HepG2 (cell line): Measurements from ENCODE around the gene SHISA5. TPM values are rescaled to one million over a fixed set of nuclear protein-coding genes. Genes with fewer than 3 reads are reported as not detected.

Experiments used
- ARID4A ChIP-seq: sonication (generic); formaldehyde crosslinking; IDR thresholded peaks from 2 replicates; pipeline ENCODE4 v1.5.0; 2020; ENCODE audit warnings: mild to moderate bottlenecking, missing genetic modification reagents, borderline replicate concordance
- HIC2 ChIP-seq: sonication (generic); formaldehyde crosslinking; IDR thresholded peaks from 2 replicates; pipeline ENCODE4 v1.9.0; 2022; ENCODE audit warnings: low read depth, missing genetic modification reagents
- ONECUT2 ChIP-seq: sonication (generic); formaldehyde crosslinking; IDR thresholded peaks from 2 replicates; pipeline ENCODE4 v1.4.0; 2020; ENCODE audit warnings: missing genetic modification reagents
- RBFOX2 ChIP-seq: fragments of 200-400 bp; formaldehyde crosslinking; IDR thresholded peaks from 2 replicates; pipeline ENCODE4 v1.6.1; 2017; ENCODE audit warnings: low read depth, mild to moderate bottlenecking, low read length
- ZBTB49 ChIP-seq: sonication (generic); formaldehyde crosslinking; IDR thresholded peaks from 2 replicates; pipeline ENCODE4 v1.4.0; 2020; ENCODE audit warnings: missing genetic modification reagents, borderline replicate concordance
- ZBTB7A ChIP-seq: sonication (generic); formaldehyde crosslinking; IDR thresholded peaks from 2 replicates; pipeline ENCODE4 v1.8.0; 2022; ENCODE audit warnings: mild to moderate bottlenecking, missing genetic modification reagents
- ZC3H13 ChIP-seq: sonication (generic); formaldehyde crosslinking; IDR thresholded peaks from 2 replicates; pipeline ENCODE4 v1.8.1; 2023; ENCODE audit warnings: mild to moderate bottlenecking, missing genetic modification reagents, moderate library complexity
- ZNF263 ChIP-seq: sonication (generic); formaldehyde crosslinking; IDR thresholded peaks from 2 replicates; pipeline ENCODE4 v1.4.0; 2020; ENCODE audit warnings: missing genetic modification reagents
- ZNF687 ChIP-seq: sonication (generic); formaldehyde crosslinking; IDR thresholded peaks from 2 replicates; pipeline ENCODE4 v1.5.1; 2020; ENCODE audit warnings: mild to moderate bottlenecking, missing genetic modification reagents, moderate library complexity
- ZNF800 ChIP-seq: sonication (generic); formaldehyde crosslinking; IDR thresholded peaks from 2 replicates; pipeline ENCODE4 v1.4.0; 2020; ENCODE audit warnings: missing genetic modification reagents
- polyA plus RNA-seq, 8 experiments: library from polyadenylated mRNA; depleted of rRNA in 3 of 8; stranded (reverse) in 7 of 8; unstranded in 1 of 8; fragments of >200 nt; fragmentation: Illumina TruSeq in 4 of 8; extraction: Trizol in 4 of 8; gene quantifications; 2 replicates each; pipeline versions ENCODE4 v1.2.1 to v1.2.3, GENCODE V29; 2011 to 2016; ENCODE audit warnings: low read depth in 4 of 8, missing spikeins in 1 of 8, mixed read lengths in 1 of 8; ENCODE audit not compliant: insufficient read depth in 1 of 8
- total RNA-seq, 5 experiments: library from RNA; depleted of rRNA; stranded (reverse); fragments of >200 nt; fragmentation: Illumina TruSeq; extraction: Trizol; gene quantifications; 2 replicates each; pipeline ENCODE4 v1.2.3, GENCODE V29; 2016; ENCODE audit warnings: low read depth in 1 of 5

Gene SHISA5
- total and polyA plus RNA-seq, 2 of the 13 experiments (the other 11 are each of a cell fraction or from before 2014, with no cell fraction given) = 75.8 to 91.4 TPM

GRCh38 chr3:48504051-48504946, at the start of gene SHISA5 (continued):
- peak; percentile 5; the same call in 1 of the 2 replicates for TF ChIP-seq ARID4A (CRISPR knock-in tag)
- 0 out of 2 replicates have a peak, but pooled peaks have one; percentile 30 for TF ChIP-seq ZC3H13
- no peak for TF ChIP-seq ONECUT2 (CRISPR knock-in tag)
- peak; percentile 57 for TF ChIP-seq ZNF687 (CRISPR knock-in tag)
- TF ChIP-seq ZBTB7A (CRISPR knock-in tag) = 0 out of 2 replicates have a peak, but pooled peaks have one; percentile 31
- peak; percentile 91 for TF ChIP-seq ZNF263 (CRISPR knock-in tag)
- TF ChIP-seq ZBTB49 = no peak
- peak; percentile 13; the same call in 1 of the 2 replicates for TF ChIP-seq HIC2 (CRISPR knock-in tag)
- TF ChIP-seq RBFOX2 = peak; percentile 39; the same call in 1 of the 2 replicates
- TF ChIP-seq ZNF800 (CRISPR knock-in tag) = peak; percentile 69; the same call in 1 of the 2 replicates
